GM23338 (cell line): ENCODE data around the gene RTP5.

Source experiments
- CREB1 ChIP-seq: fragments of 250-450 bp; sonication (Bioruptor Pico); IDR thresholded peaks from 2 replicates; pipeline ENCODE4 v1.5.0; 2020; ENCODE audit warnings: low read depth, mild to moderate bottlenecking, moderate library complexity
- EZH2 ChIP-seq: fragments of 200-600 bp; sonication (generic); IDR thresholded peaks from one replicate; pipeline ENCODE4 v1.8.0; 2017; ENCODE audit warnings: antibody characterized with exemption, mild to moderate bottlenecking, low read depth; ENCODE audit not compliant: unreplicated experiment
- EZH2phosphoT487 ChIP-seq: fragments of 200-600 bp; sonication (generic); IDR thresholded peaks from one replicate; pipeline ENCODE4 v1.8.1; 2018; ENCODE audit warnings: antibody characterized with exemption; ENCODE audit not compliant: unreplicated experiment
- JUNB ChIP-seq: IDR thresholded peaks from one replicate; pipeline ENCODE4 v1.6.1; 2016; ENCODE audit warnings: antibody characterized with exemption; ENCODE audit not compliant: unreplicated experiment
- NANOG ChIP-seq: IDR thresholded peaks from 2 replicates; pipeline ENCODE4 v1.6.1; 2016; ENCODE audit warnings: antibody characterized with exemption, borderline replicate concordance
- POLR2AphosphoS5 ChIP-seq: IDR thresholded peaks from 2 replicates; pipeline ENCODE4 v1.6.1; 2016; ENCODE audit warnings: antibody characterized with exemption, low read depth
- STAT1 ChIP-seq: IDR thresholded peaks from one replicate; pipeline ENCODE4 v1.6.1; 2016; ENCODE audit warnings: antibody characterized with exemption; ENCODE audit not compliant: unreplicated experiment
- ZNF114 ChIP-seq: fragments of 250-450 bp; sonication (Bioruptor Pico); IDR thresholded peaks from 2 replicates; pipeline ENCODE4 v1.5.0; 2020; ENCODE audit warnings: mild to moderate bottlenecking, moderate library complexity
- ZNF331 ChIP-seq: fragments of 250-450 bp; sonication (Bioruptor Pico); IDR thresholded peaks from 2 replicates; pipeline ENCODE4 v1.5.0; 2020; ENCODE audit warnings: low read depth, mild to moderate bottlenecking, moderate library complexity
- TF ChIP-seq, protein P1 (sequence below), 2 experiments: fragments of 200-600 bp in 1 of 2; sonication (generic) in 1 of 2; conservative IDR thresholded peaks; 2 replicates each; pipeline versions ENCODE4 v1.5.1 to v1.6.1; 2016 to 2017; ENCODE audit warnings: antibody characterized with exemption in 2 of 2, low read depth in 2 of 2, mild to moderate bottlenecking in 2 of 2, moderate library complexity in 1 of 2
- TF ChIP-seq, protein P2 (sequence below): IDR thresholded peaks from one replicate; pipeline ENCODE4 v1.6.1; 2018; ENCODE audit warnings: antibody characterized with exemption; ENCODE audit not compliant: unreplicated experiment
- TF ChIP-seq, protein P3 (sequence below): IDR thresholded peaks from 2 replicates; pipeline ENCODE4 v1.6.1; 2016; ENCODE audit warnings: antibody characterized with exemption

DNA sequence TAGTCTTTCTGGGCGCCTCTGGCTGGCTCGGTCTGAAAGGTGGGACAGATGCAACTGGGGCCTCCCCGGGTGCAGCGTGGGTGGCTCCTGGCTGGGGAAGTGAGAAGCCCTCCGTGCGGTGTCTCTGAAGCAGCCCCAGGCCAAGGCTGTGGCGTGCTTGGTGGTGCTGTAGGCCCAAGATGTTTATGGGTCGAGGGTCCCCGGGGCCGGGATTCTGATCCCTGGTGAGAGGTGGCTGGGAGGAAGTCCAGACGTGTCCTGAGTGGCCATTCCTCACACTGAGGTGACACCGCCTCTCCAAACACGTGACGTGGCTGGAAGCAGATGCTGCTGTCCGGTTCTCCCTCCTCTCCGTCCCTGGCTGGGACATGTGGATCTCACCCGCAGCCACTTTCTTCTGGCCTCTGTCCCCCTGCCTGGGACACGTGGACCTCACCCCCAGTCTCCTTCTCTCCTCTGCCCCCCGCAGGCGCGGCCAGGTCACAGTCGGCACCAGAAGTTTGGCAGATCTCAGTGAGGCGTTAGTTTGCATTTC is 12.6 kb downstream of the RTP5 start:
- TF ChIP-seq, protein P1, sequence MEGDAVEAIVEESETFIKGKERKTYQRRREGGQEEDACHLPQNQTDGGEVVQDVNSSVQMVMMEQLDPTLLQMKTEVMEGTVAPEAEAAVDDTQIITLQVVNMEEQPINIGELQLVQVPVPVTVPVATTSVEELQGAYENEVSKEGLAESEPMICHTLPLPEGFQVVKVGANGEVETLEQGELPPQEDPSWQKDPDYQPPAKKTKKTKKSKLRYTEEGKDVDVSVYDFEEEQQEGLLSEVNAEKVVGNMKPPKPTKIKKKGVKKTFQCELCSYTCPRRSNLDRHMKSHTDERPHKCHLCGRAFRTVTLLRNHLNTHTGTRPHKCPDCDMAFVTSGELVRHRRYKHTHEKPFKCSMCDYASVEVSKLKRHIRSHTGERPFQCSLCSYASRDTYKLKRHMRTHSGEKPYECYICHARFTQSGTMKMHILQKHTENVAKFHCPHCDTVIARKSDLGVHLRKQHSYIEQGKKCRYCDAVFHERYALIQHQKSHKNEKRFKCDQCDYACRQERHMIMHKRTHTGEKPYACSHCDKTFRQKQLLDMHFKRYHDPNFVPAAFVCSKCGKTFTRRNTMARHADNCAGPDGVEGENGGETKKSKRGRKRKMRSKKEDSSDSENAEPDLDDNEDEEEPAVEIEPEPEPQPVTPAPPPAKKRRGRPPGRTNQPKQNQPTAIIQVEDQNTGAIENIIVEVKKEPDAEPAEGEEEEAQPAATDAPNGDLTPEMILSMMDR (conservative IDR thresholded peaks at IDR 0.05; ENCODE audit: low read depth in 2 of 2) = peak; percentile 33 to 44
- TF ChIP-seq POLR2AphosphoS5 = no peak
- no peak for TF ChIP-seq EZH2
- no peak for TF ChIP-seq NANOG
- TF ChIP-seq CREB1 (CRISPR knock-in tag) = no peak
- TF ChIP-seq EZH2phosphoT487 = no peak
- TF ChIP-seq, protein P2, sequence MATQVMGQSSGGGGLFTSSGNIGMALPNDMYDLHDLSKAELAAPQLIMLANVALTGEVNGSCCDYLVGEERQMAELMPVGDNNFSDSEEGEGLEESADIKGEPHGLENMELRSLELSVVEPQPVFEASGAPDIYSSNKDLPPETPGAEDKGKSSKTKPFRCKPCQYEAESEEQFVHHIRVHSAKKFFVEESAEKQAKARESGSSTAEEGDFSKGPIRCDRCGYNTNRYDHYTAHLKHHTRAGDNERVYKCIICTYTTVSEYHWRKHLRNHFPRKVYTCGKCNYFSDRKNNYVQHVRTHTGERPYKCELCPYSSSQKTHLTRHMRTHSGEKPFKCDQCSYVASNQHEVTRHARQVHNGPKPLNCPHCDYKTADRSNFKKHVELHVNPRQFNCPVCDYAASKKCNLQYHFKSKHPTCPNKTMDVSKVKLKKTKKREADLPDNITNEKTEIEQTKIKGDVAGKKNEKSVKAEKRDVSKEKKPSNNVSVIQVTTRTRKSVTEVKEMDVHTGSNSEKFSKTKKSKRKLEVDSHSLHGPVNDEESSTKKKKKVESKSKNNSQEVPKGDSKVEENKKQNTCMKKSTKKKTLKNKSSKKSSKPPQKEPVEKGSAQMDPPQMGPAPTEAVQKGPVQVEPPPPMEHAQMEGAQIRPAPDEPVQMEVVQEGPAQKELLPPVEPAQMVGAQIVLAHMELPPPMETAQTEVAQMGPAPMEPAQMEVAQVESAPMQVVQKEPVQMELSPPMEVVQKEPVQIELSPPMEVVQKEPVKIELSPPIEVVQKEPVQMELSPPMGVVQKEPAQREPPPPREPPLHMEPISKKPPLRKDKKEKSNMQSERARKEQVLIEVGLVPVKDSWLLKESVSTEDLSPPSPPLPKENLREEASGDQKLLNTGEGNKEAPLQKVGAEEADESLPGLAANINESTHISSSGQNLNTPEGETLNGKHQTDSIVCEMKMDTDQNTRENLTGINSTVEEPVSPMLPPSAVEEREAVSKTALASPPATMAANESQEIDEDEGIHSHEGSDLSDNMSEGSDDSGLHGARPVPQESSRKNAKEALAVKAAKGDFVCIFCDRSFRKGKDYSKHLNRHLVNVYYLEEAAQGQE = no peak
- no peak for TF ChIP-seq ZNF331 (CRISPR knock-in tag)
- TF ChIP-seq JUNB = no peak
- no peak for TF ChIP-seq ZNF114 (CRISPR knock-in tag)
- TF ChIP-seq, protein P3, sequence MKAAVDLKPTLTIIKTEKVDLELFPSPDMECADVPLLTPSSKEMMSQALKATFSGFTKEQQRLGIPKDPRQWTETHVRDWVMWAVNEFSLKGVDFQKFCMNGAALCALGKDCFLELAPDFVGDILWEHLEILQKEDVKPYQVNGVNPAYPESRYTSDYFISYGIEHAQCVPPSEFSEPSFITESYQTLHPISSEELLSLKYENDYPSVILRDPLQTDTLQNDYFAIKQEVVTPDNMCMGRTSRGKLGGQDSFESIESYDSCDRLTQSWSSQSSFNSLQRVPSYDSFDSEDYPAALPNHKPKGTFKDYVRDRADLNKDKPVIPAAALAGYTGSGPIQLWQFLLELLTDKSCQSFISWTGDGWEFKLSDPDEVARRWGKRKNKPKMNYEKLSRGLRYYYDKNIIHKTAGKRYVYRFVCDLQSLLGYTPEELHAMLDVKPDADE = no peak
- no peak for TF ChIP-seq STAT1
